Testis (tissue), 2 donors: Measurements from ENCODE around the gene AOAH.

Experiments used
- CTCF ChIP-seq, 3 experiments: fragments of 450-650 bp in 2 of 3; fragments of 200-600 bp in 1 of 3; sonication (generic) in 1 of 3; IDR thresholded peaks; one replicate each; pipeline ENCODE4 v1.5.1; 2016 to 2019; ENCODE audit warnings: antibody characterized with exemption in 3 of 3, mild to moderate bottlenecking in 2 of 3, moderate library complexity in 1 of 3
- POLR2A ChIP-seq: fragments of 450-650 bp; IDR thresholded peaks from one replicate; pipeline ENCODE4 v1.6.1; 2017; ENCODE audit warnings: antibody characterized with exemption, mild to moderate bottlenecking, moderate library complexity

- no peak for TF ChIP-seq POLR2A
- TF ChIP-seq CTCF (IDR thresholded peaks at IDR 0.05) = no peak
Observed at GRCh38 chr7:36728143-36728542, 3.8 kb upstream of the AOAH start.
